Coronary artery (tissue), 2 donors: ENCODE data around the gene BPIFA3.

Source experiments
- DNase-seq: peaks from one replicate; pipeline ENCODE4 v3.0.0-alpha.2; 2017; ENCODE audit warnings: low spot score
- H3K27ac ChIP-seq, 2 donors: fragments of 200-600 bp; sonication (generic); one replicate each; pipeline ENCODE4 v1.5.1; 2016 to 2019
- H3K4me3 ChIP-seq: fragments of 200-600 bp; sonication (generic); 2 replicates; pipeline ENCODE4 v1.5.1; 2016; ENCODE audit warnings: mild to moderate bottlenecking, moderate library complexity
- TF ChIP-seq, protein P1 (sequence below): fragments of 200-600 bp; sonication (generic); IDR thresholded peaks from one replicate; pipeline ENCODE4 v1.5.1; 2019; ENCODE audit warnings: antibody characterized with exemption

Gene BPIFA3

DNA sequence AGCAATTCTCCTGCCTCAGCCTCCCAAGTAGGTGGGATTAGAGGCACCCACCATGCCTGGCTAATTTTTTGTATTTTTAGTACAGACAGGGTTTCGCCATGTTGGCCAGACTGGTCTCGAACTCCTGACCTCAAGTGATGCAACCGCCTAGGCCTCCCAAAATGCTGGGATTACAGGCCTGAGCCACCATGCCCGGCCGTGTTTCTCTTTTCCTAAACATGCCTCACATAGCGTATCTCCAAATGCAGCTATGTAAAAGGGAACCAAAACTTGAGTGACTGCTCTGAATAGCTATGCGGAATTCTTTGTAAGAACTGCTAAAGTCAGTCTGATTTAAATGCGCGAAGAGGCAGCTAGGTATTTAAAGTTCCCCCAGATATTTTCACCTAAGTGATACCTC lies 28.7 kb upstream of the BPIFA3 start:
- H3K4me3 ChIP-seq, result no peak overlapping the region
- H3K27ac ChIP-seq, result no peak overlapping the region
- TF ChIP-seq, protein P1, sequence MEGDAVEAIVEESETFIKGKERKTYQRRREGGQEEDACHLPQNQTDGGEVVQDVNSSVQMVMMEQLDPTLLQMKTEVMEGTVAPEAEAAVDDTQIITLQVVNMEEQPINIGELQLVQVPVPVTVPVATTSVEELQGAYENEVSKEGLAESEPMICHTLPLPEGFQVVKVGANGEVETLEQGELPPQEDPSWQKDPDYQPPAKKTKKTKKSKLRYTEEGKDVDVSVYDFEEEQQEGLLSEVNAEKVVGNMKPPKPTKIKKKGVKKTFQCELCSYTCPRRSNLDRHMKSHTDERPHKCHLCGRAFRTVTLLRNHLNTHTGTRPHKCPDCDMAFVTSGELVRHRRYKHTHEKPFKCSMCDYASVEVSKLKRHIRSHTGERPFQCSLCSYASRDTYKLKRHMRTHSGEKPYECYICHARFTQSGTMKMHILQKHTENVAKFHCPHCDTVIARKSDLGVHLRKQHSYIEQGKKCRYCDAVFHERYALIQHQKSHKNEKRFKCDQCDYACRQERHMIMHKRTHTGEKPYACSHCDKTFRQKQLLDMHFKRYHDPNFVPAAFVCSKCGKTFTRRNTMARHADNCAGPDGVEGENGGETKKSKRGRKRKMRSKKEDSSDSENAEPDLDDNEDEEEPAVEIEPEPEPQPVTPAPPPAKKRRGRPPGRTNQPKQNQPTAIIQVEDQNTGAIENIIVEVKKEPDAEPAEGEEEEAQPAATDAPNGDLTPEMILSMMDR, result no peak
- no peak for DNase-seq

- Histone ChIP-seq H3K4me3 (no peak overlapping the region), H3K27ac (no peak overlapping the region)
- no peak for DNase-seq
- TF ChIP-seq, protein P1, result no peak
Observed at GRCh38 chr20:33191484-33191883, 25.7 kb upstream of the BPIFA3 start.

DNA sequence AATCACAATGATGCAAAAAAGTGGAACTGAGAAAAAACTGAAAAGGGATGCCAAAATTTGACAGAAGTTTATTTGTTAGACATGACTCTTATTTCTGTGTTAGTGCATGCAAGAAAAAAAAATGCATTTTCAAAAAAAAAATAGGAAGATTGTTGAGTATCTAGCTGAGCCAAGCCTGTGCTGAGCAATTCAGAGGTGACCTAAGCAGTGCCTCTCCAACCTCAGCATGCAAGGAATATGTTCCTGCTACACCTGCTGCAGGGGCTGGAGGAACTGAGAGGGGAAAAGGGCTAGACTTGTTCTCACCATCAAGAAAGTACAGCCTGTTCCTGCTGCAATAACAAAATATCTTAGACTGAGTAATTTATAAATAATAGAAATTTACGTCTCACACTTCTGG lies 25.2 kb upstream of the BPIFA3 start:
- H3K27ac ChIP-seq, result no peak overlapping the region
- DNase-seq, result no peak
- H3K4me3 ChIP-seq, result no peak overlapping the region
- TF ChIP-seq, protein P1, result no peak

DNA sequence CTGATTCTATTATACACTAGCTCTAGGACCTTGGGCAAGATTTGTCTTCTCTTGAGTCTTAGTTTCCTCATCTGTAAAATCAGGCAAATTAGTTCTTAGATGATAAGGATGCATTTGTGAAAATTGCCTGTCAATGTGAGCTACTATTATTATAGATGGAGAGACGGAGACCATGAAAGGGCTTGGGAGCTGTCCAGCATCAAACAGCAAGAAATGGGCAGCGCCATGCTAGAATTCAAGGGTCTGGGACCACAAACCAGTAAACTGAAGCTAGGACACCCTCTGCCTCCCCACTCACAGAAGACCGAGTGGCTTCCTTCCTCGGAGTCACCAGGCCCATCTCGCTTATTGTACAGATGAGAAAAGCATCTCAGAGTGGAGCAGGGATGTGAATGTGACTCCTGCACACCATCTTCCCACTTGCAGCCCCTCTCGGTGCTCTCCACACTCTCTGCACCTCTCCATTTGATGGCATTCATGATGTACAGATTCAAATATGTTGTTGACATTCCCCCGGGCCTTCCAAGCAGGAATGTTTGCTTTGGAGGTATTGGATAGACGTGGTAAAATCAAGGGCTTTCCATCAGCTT lies 24.1 kb upstream of the BPIFA3 start:
- DNase-seq, result no peak
- TF ChIP-seq, protein P1, result no peak
- Histone ChIP-seq H3K4me3 (no peak overlapping the region), H3K27ac (no peak overlapping the region)

DNA sequence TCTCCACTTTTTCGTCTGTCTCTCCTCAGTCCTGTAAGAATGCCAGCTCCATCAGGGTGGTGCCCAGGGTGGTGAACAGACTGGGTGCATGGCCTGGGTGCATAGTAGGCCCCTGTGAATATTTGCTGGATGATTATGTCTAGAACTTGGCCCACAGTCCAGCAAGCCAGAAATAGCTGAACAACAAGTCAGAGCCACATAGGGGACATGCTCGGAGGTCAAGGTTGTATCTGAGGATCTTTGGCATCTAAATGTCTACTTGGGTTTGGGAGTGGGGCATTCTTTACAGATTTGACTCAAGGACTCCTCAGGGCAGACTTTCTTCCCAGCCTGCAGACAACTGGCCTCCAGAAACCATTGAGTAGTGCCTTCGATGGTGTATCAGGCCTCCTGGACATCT lies 18.1 kb upstream of the BPIFA3 start:
- Histone ChIP-seq H3K4me3 (no peak overlapping the region), H3K27ac (no peak overlapping the region)
- TF ChIP-seq, protein P1, result no peak
- no peak for DNase-seq

GRCh38 chr20:33202451-33202850 lies 14.7 kb upstream of the BPIFA3 start:
- no peak overlapping the region for H3K27ac ChIP-seq
- DNase-seq, result no peak
- TF ChIP-seq, protein P1, result no peak

GRCh38 chr20:33203444-33203843 lies 13.7 kb upstream of the BPIFA3 start:
- no peak overlapping the region for H3K27ac ChIP-seq
- DNase-seq, result no peak
- H3K4me3 ChIP-seq, result no peak overlapping the region
- TF ChIP-seq, protein P1, result no peak

More at GRCh38 chr20:33202451-33202850, 14.7 kb upstream of the BPIFA3 start:
- H3K4me3 ChIP-seq, result no peak overlapping the region
